ENCODE measurements around the gene PRR16.

The PRR16 gene

GRCh38 chr5:120464627-120465435 lies 731 bp downstream of the PRR16 start:
- DNase-seq: no peak

- DNase-seq: no peak
These were observed 1.4 kb downstream of the PRR16 start for GRCh38 chr5:120465436-120465961.

GRCh38 chr5:120466341-120467006 lies 2.4 kb downstream of the PRR16 start:
- no peak for DNase-seq

- DNase-seq: no peak
These were observed 7.9 kb downstream of the PRR16 start for GRCh38 chr5:120471971-120472370.

- no peak for DNase-seq
These were observed 8.8 kb downstream of the PRR16 start for GRCh38 chr5:120472911-120473310.

GRCh38 chr5:120473332-120473731 lies 9.2 kb downstream of the PRR16 start:
- no peak for DNase-seq

GRCh38 chr5:120476063-120476462 lies 12.0 kb downstream of the PRR16 start:
- DNase-seq: no peak

GRCh38 chr5:120479066-120479465 lies 15.0 kb downstream of the PRR16 start:
- no peak for DNase-seq

- no peak for DNase-seq
These were observed 35.9 kb downstream of the PRR16 start for GRCh38 chr5:120499876-120500563.

GRCh38 chr5:120502531-120502930 lies 38.4 kb downstream of the PRR16 start:
- DNase-seq: no peak

- no peak for DNase-seq
These were observed 39.2 kb downstream of the PRR16 start for GRCh38 chr5:120503341-120503740.

GRCh38 chr5:120504057-120504456 lies 40.0 kb downstream of the PRR16 start:
- no peak for DNase-seq

- DNase-seq: no peak
These were observed 43.1 kb downstream of the PRR16 start for GRCh38 chr5:120507197-120507596.

- no peak for DNase-seq
These were observed 43.8 kb downstream of the PRR16 start for GRCh38 chr5:120507800-120508463.

GRCh38 chr5:120509053-120509452 lies 45.0 kb downstream of the PRR16 start:
- no peak for DNase-seq

GRCh38 chr5:120510098-120510637 lies 46.1 kb downstream of the PRR16 start:
- no peak for DNase-seq

- no peak for DNase-seq
These were observed 47.0 kb downstream of the PRR16 start for GRCh38 chr5:120510994-120511686.

- DNase-seq: no peak
These were observed 48.0 kb downstream of the PRR16 start for GRCh38 chr5:120512068-120512467.

- no peak for DNase-seq
These were observed 48.9 kb downstream of the PRR16 start for GRCh38 chr5:120512791-120513650.

- no peak for DNase-seq
These were observed 52.7 kb downstream of the PRR16 start for GRCh38 chr5:120516805-120517204.

GRCh38 chr5:120517607-120518252 lies 53.6 kb downstream of the PRR16 start:
- no peak for DNase-seq
